ENCODE data around the gene ATG101.

Gene ATG101

GRCh38 chr12:52049286-52049685 lies 20.5 kb upstream of the ATG101 start:
- intact Hi-C loops (cut with DNase I; ENCODE audit: low total_unique reads) = no loop called here
- TF ChIP-seq CTCF (IDR thresholded peaks at IDR 0.05) = no peak
- no peak overlapping the region for H3K4me3 ChIP-seq
- DNase-seq = no peak
- no peaks in the 10 kb centered on the region for H3K27me3 ChIP-seq
- peak overlapping the region; percentile 98 to 100 for H3K27ac ChIP-seq
- H3K4me1 ChIP-seq = peaks cover 0 to 61% (median 46%) of the 10 kb centered on the region in 4 donors
- H3K9me3 ChIP-seq = no peaks in the 10 kb centered on the region
- H3K36me3 ChIP-seq = peaks cover 3 to 27% (median 8%) of the 10 kb centered on the region in 3 donors

- peaks cover 0 to 58% (median 43%) of the 10 kb centered on the region in 4 donors for H3K4me1 ChIP-seq
- H3K4me3 ChIP-seq = peak overlapping the region in 1 of 2 donors; percentile 73
- no peaks in the 10 kb centered on the region for H3K9me3 ChIP-seq
- H3K27ac ChIP-seq = peak overlapping the region; percentile 98 to 100
- peaks cover 7 to 30% (median 12%) of the 10 kb centered on the region in 3 donors for H3K36me3 ChIP-seq
- no peaks in the 10 kb centered on the region for H3K27me3 ChIP-seq
- no peak for TF ChIP-seq CTCF (IDR thresholded peaks at IDR 0.05)
- intact Hi-C loops (cut with DNase I; ENCODE audit: low total_unique reads) = no loop called here
- DNase-seq = no peak
These were observed 20.1 kb upstream of the ATG101 start for GRCh38 chr12:52049688-52050087.

GRCh38 chr12:52050116-52050757 lies 19.5 kb upstream of the ATG101 start:
- no peaks in the 10 kb centered on the region for H3K9me3 ChIP-seq
- peak in 1 of 2 donors; percentile 88 for DNase-seq
- intact Hi-C loops (cut with DNase I; ENCODE audit: low total_unique reads) = no loop called here
- no peak for TF ChIP-seq CTCF (IDR thresholded peaks at IDR 0.05)
- H3K27ac ChIP-seq = peak overlapping the region; percentile 98 to 100
- H3K27me3 ChIP-seq = no peaks in the 10 kb centered on the region
- H3K4me3 ChIP-seq = peak overlapping the region; percentile 64 to 73
- peaks cover 0 to 58% (median 40%) of the 10 kb centered on the region in 4 donors for H3K4me1 ChIP-seq
- peaks cover 12 to 30% (median 18%) of the 10 kb centered on the region in 3 donors for H3K36me3 ChIP-seq

GRCh38 chr12:52050758-52051541 lies 18.8 kb upstream of the ATG101 start, which contains the start of gene NR4A1:
Gene NR4A1 (plus strand): TSS chr12:52051442. CDS start chr12:52054329, 2,887 bp downstream.
- peak within 1 kb of the TSS; percentile 64 to 73 for H3K4me3 ChIP-seq
- H3K4me1 ChIP-seq = peaks cover 0 to 53% (median 34%) of the 10 kb centered on the region in 4 donors
- intact Hi-C loops (cut with DNase I; ENCODE audit: low total_unique reads) = no loop called here
- H3K27ac ChIP-seq = peak within 1 kb of the TSS; percentile 98 to 100
- H3K27me3 ChIP-seq = no peaks in the 10 kb centered on the region
- H3K9me3 ChIP-seq = no peaks in the 10 kb centered on the region
- H3K36me3 ChIP-seq = peaks cover 19 to 34% (median 25%) of the 10 kb centered on the region in 3 donors
- TF ChIP-seq CTCF (IDR thresholded peaks at IDR 0.05) = no peak
- peak; percentile 98 to 99 for DNase-seq

- intact Hi-C loops (cut with DNase I; ENCODE audit: low total_unique reads) = no loop called here
- H3K4me1 ChIP-seq = peaks cover 0 to 51% (median 28%) of the 10 kb centered on the region in 4 donors
These were observed 17.2 kb upstream of the ATG101 start for GRCh38 chr12:52052468-52053186.

More at GRCh38 chr12:52052468-52053186, 17.2 kb upstream of the ATG101 start:
- Histone ChIP-seq H3K36me3 (peaks cover 35 to 51% (median 42%) of the 10 kb centered on the region in 3 donors), H3K4me3 (peak overlapping the region; percentile 64 to 73), H3K27ac (peak overlapping the region; percentile 98 to 100), H3K27me3 (no peaks in the 10 kb centered on the region), H3K9me3 (no peaks in the 10 kb centered on the region)
- no peak for TF ChIP-seq CTCF (IDR thresholded peaks at IDR 0.05)
- DNase-seq = no peak
